Heart left ventricle (tissue), 16 donors: ENCODE results near the gene ARHGEF26. TPM values are rescaled to one million over a fixed set of nuclear protein-coding genes. Genes with fewer than 3 reads are reported as not detected.

Source experiments
- ATAC-seq, 4 donors: fragments of 200-7000 bp; cut with Tn5 transposase; one replicate each; pipeline ENCODE4 v1.9.1; 2020 to 2022; ENCODE audit warnings: moderate library complexity in 4 of 4, mild to moderate bottlenecking in 3 of 4, moderate number of reproducible peaks in 1 of 4
- DNase-seq, 5 donors: peaks; one replicate each; pipeline ENCODE4 v3.0.0-alpha.2; 2020
- H3K27ac ChIP-seq, 12 donors: fragments of 200-600 bp; sonication (generic) in 4 of 12; one replicate each; pipeline versions ENCODE4 v1.5.0 to v1.8.0; 2016 to 2022; ENCODE audit warnings: mild to moderate bottlenecking in 2 of 12
- H3K27me3 ChIP-seq, 9 donors: fragments of 200-600 bp; sonication (generic) in 2 of 9; one replicate each; pipeline versions ENCODE4 v1.5.1 to v1.8.0; 2016 to 2022; ENCODE audit warnings: mild to moderate bottlenecking in 3 of 9
- H3K36me3 ChIP-seq, 9 donors: fragments of 200-600 bp; sonication (generic) in 2 of 9; one replicate each; pipeline versions ENCODE4 v1.5.0 to v1.8.0; 2018 to 2022; ENCODE audit warnings: mild to moderate bottlenecking in 2 of 9
- H3K4me1 ChIP-seq, 12 donors: fragments of 200-600 bp; sonication (generic) in 4 of 12; one replicate each; pipeline versions ENCODE4 v1.5.0 to v1.8.0; 2016 to 2022; ENCODE audit warnings: mild to moderate bottlenecking in 3 of 12
- H3K4me3 ChIP-seq, 12 donors: fragments of 200-600 bp; sonication (generic) in 4 of 12; one replicate each; pipeline versions ENCODE4 v1.5.0 to v1.8.0; 2017 to 2022; ENCODE audit warnings: mild to moderate bottlenecking in 9 of 12, moderate library complexity in 4 of 12
- H3K9me3 ChIP-seq, 12 donors: fragments of 200-600 bp; sonication (generic) in 4 of 12; one replicate each; pipeline versions ENCODE4 v1.5.0 to v1.8.0; 2016 to 2022; ENCODE audit warnings: mild to moderate bottlenecking in 1 of 12
- POLR2A ChIP-seq, 2 donors: fragments of 450-650 bp; IDR thresholded peaks; one replicate each; pipeline ENCODE4 v1.6.1; 2017; ENCODE audit warnings: antibody characterized with exemption in 2 of 2, mild to moderate bottlenecking in 2 of 2, moderate library complexity in 2 of 2
- WGBS, 4 donors: extraction: QIAGEN DNeasy Blood & Tissue Kit in 2 of 4; methylation state at CpG; one replicate each; pipeline versions ENCODE4 v1.1.5 to v1.1.7; 2013 to 2018; 5-methylcytosine and 5-hydroxymethylcytosine counted together
- intact Hi-C, 10 donors: fragments of 100-400 bp; cut with DNase I; formaldehyde crosslinking; loops; one replicate each; pipeline versions ENCODE4 v1.11.1 to v1.14.2; 2022
- polyA plus RNA-seq, 2 donors: library from polyadenylated mRNA; stranded (reverse); fragments of 200-250 nt; gene quantifications; one replicate each; pipeline ENCODE4 v1.2.3, GENCODE V29; 2013
- total RNA-seq, 9 donors: library from RNA; depleted of rRNA in 2 of 9; stranded (reverse); fragments of >200 nt in 2 of 9; fragmentation: NEBNext Ultra II Directional in 3 of 9; extraction: Animal tissue kit (Norgen Biotek cat#: 25700) in 3 of 9; gene quantifications; one replicate each; pipeline versions ENCODE4 v1.1.0 to v1.2.4, GENCODE V29; 2016 to 2023
- TF ChIP-seq, protein P1 (sequence below), 12 donors: fragments of 200-600 bp; sonication (generic) in 4 of 12; IDR thresholded peaks; one replicate each; pipeline versions ENCODE4 v1.5.0 to v1.8.0; 2018 to 2022; ENCODE audit warnings: antibody characterized with exemption in 12 of 12, mild to moderate bottlenecking in 5 of 12
- donor health status: ischemic (EF 13 %, LVEDD 7.1; RV severe dilation, severe dysfunction).
- donor health status: healthy with polysubstance abuse.
- donor health status: DM: no; HTN: yes; CAD: no.
- donor health status: DM: no; HTN: no; CAD: no.
- donor health status: ischemic (EF 25% LVEDD 6.9; RV normal size, moderate dysfunction).
- donor health status: ischemic (EF 25% LVEDD 5.7; RV mildly dilated, moderate dysfunction).
- donor health status: healthy.
- donor health status: DM: yes; HTN: yes; CAD: no.
- donor health status: ischemic (EF 35%, LVEDD 5.7; RV mildly dilated, moderate dysfunction).
- donor health status: nonischemic (EF 11% LVEDD 7.7; RV severe dilation, severe dysfunction).
- donor health status: DM: yes; HTN: yes; CAD: no.
- donor health status: PGD.
- donor health status: ischemic (EF 29% LVEDD 5.4; RV normal size, mild dysfunction).
- donor health status: nonischemic (EF 23%, LVEDD 6.1; RV moderate dilation, normal function).

Gene ARHGEF26
- total and polyA plus RNA-seq, 11 donors: 0.68 to 2.3 (median 1.3) TPM

- Histone ChIP-seq H3K4me3 (no peak overlapping the region), H3K27ac (no peak overlapping the region), H3K27me3 (peaks cover 0 to 6% (median 0%) of the 10 kb centered on the region in 9 donors), H3K9me3 (no peaks in the 10 kb centered on the region), H3K4me1 (no peaks in the 10 kb centered on the region), H3K36me3 (no peaks in the 10 kb centered on the region)
- no peak for TF ChIP-seq POLR2A (IDR thresholded peaks at IDR 0.05)
- TF ChIP-seq, protein P1, sequence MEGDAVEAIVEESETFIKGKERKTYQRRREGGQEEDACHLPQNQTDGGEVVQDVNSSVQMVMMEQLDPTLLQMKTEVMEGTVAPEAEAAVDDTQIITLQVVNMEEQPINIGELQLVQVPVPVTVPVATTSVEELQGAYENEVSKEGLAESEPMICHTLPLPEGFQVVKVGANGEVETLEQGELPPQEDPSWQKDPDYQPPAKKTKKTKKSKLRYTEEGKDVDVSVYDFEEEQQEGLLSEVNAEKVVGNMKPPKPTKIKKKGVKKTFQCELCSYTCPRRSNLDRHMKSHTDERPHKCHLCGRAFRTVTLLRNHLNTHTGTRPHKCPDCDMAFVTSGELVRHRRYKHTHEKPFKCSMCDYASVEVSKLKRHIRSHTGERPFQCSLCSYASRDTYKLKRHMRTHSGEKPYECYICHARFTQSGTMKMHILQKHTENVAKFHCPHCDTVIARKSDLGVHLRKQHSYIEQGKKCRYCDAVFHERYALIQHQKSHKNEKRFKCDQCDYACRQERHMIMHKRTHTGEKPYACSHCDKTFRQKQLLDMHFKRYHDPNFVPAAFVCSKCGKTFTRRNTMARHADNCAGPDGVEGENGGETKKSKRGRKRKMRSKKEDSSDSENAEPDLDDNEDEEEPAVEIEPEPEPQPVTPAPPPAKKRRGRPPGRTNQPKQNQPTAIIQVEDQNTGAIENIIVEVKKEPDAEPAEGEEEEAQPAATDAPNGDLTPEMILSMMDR (IDR thresholded peaks at IDR 0.05): no peak
- intact Hi-C loops: no loop called here
- DNase-seq: no peak
- ATAC-seq: no peak
- WGBS, 4 donors: 75 to 81% (median 80%) methylated on average over 14 of the region's 14 CpGs
Measured at GRCh38 chr3:154089421-154090420, 31.5 kb upstream of the ARHGEF26 start.

DNA sequence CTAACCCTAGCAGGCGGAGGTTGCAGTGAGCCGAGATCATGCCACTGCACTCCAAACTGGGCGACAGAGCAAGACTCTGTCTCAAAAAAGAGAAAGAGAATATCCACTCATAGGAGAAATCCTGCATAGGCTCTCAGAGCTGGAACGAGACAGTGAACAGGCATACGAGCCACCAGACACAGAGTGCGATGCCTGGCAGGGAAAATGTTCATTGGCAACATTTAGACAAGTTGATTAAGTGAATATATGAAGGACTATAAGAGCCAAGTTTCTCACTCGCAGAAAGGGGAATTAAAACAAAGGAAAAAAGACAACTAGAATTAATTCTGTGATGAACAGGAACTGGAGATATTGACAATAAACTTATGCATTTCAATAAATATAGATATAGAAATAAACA is 27.1 kb upstream of the ARHGEF26 start:
- Histone ChIP-seq H3K4me3 (no peak overlapping the region), H3K36me3 (no peaks in the 10 kb centered on the region), H3K27ac (peak overlapping the region in 1 of 12 donors; percentile 28), H3K4me1 (no peaks in the 10 kb centered on the region), H3K9me3 (no peaks in the 10 kb centered on the region), H3K27me3 (peaks cover 0 to 6% (median 0%) of the 10 kb centered on the region in 9 donors)
- WGBS, 4 donors: 86 to 91% (median 88%) methylated on average over 7 of the region's 7 CpGs
- TF ChIP-seq, protein P1 (IDR thresholded peaks at IDR 0.05): no peak
- TF ChIP-seq POLR2A (IDR thresholded peaks at IDR 0.05): no peak
- intact Hi-C loops: no loop called here
- no peak for DNase-seq
- no peak for ATAC-seq

DNA sequence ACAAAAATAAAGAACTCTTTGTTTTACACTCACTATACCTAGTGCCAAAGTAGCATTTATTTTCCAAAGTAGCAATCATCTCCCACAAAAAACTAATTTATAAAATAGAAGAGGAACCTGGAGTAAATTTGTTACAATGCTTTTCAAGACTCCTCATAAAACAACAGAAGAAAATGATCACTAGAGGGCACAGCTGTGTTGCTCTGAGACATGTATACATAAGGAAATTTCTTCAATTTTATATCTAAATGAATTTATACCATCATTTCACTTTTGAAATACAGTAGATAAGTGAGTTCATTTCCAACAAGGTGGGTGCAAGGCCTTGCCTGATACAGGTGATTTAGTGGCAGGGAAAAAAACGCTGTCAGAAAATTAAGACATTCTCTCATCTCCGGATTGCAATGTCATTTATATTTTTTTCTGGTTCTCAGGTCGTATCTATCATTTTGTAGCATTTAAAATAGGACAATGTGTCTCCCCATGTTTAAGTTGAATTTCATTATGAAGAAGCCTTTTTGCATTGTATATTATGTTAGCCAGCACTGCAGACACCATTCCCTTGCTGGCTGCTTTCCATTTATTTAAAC is 25.3 kb upstream of the ARHGEF26 start:
- Histone ChIP-seq H3K27me3 (peaks cover 0 to 6% (median 0%) of the 10 kb centered on the region in 9 donors), H3K4me3 (no peak overlapping the region), H3K36me3 (no peaks in the 10 kb centered on the region), H3K27ac (no peak overlapping the region), H3K9me3 (no peaks in the 10 kb centered on the region), H3K4me1 (no peaks in the 10 kb centered on the region)
- WGBS, 4 donors: 82 to 86% (median 83%) methylated on average over 3 of the region's 3 CpGs
- DNase-seq (no peak), ATAC-seq (no peak)
- TF ChIP-seq, protein P1 (IDR thresholded peaks at IDR 0.05): peak in 9 of 12 donors; percentile 6 to 63 (median 50)
- no peak for TF ChIP-seq POLR2A (IDR thresholded peaks at IDR 0.05)
- intact Hi-C loops: loop anchor here (1.0 to 5.0 kb wide), 5 partner anchors 155 to 157 kb away; no protein-coding TSS in a partner anchor

GRCh38 chr3:154098376-154098775 is 22.8 kb upstream of the ARHGEF26 start:
- Histone ChIP-seq H3K9me3 (no peaks in the 10 kb centered on the region), H3K4me1 (no peaks in the 10 kb centered on the region), H3K27ac (peak overlapping the region in 1 of 12 donors; percentile 46), H3K4me3 (no peak overlapping the region), H3K27me3 (no peaks in the 10 kb centered on the region), H3K36me3 (no peaks in the 10 kb centered on the region)
- WGBS, 4 donors: 50 to 65% (median 59%) methylated on average over 2 of the region's 2 CpGs
- ATAC-seq: no peak
- intact Hi-C loops: loop anchor here in 4 of 10 donors (5.0 kb wide), 1 partner anchor 154 kb away; no protein-coding TSS in a partner anchor
- no peak for TF ChIP-seq POLR2A (IDR thresholded peaks at IDR 0.05)
- TF ChIP-seq, protein P1 (IDR thresholded peaks at IDR 0.05): no peak
- DNase-seq: no peak
